B cell (primary cell): ENCODE results near the gene HJURP. TPM values are rescaled to one million over a fixed set of nuclear protein-coding genes. Genes with fewer than 3 reads are reported as not detected.
A peak's percentile ranks its signal among the peaks of the same experiment; 100 is the strongest.

Experiments
- ATAC-seq: fragments of 200-7000 bp; cut with Tn5 transposase; one replicate; pipeline ENCODE4 v1.10.0; 2021; ENCODE audit warnings: low read depth, mild to moderate bottlenecking, moderate number of reproducible peaks, moderate library complexity
- CTCF ChIA-PET: fragments of 350-600 bp; sonication (Branson Sonifier 250); formaldehyde crosslinking; loops from one replicate; lab custom pipeline; 2021; ENCODE audit warnings: antibody characterized with exemption, inconsistent platforms; lab: Charles Lee
- POLR2A ChIA-PET: fragments of 350-600 bp; sonication (Branson Sonifier 250); formaldehyde crosslinking; loops from one replicate; lab custom pipeline; 2021; ENCODE audit warnings: antibody characterized with exemption; lab: Charles Lee
- DNase-seq: peaks from one replicate; pipeline ENCODE4 v3.0.0; 2013
- H2AFZ ChIP-seq: 2 replicates; pipeline ENCODE4 v1.6.1; 2012; ENCODE audit warnings: mild to moderate bottlenecking, low read depth, low read length; ENCODE audit not compliant: insufficient read depth, poor library complexity, severe bottlenecking
- H3K27ac ChIP-seq, 2 donors: 1 replicate in 1 of 2; 2 replicates in 1 of 2; pipeline ENCODE4 v1.5.1; 2012 to 2013; ENCODE audit warnings: low read length in 2 of 2, mild to moderate bottlenecking in 2 of 2, moderate library complexity in 1 of 2
- H3K27me3 ChIP-seq, 4 experiments: fragments of 200-600 bp in 1 of 4; sonication (generic) in 1 of 4; replicated peaks in 1 of 4; 1 replicate in 2 of 4; 2 replicates in 2 of 4; pipeline versions ENCODE4 v1.6.1 to v1.7.0; 2013 to 2016; ENCODE audit warnings: low read length in 3 of 4, mild to moderate bottlenecking in 2 of 4, mixed read lengths in 1 of 4, moderate library complexity in 1 of 4; ENCODE audit not compliant: insufficient read depth in 4 of 4, control insufficient read depth in 3 of 4; ENCODE audit errors: control extremely low read depth in 1 of 4
- H3K36me3 ChIP-seq, 2 experiments: replicated peaks in 1 of 2; 1 replicate in 1 of 2; 2 replicates in 1 of 2; pipeline versions ENCODE4 v1.6.1 to v1.7.1; 2013; ENCODE audit warnings: low read length in 1 of 2; ENCODE audit not compliant: insufficient read depth in 2 of 2, control insufficient read depth in 1 of 2; ENCODE audit errors: control extremely low read depth in 1 of 2, extremely low read depth in 1 of 2
- H3K4me1 ChIP-seq, 2 donors: fragments of 200-600 bp in 1 of 2; sonication (generic) in 1 of 2; 1 replicate in 1 of 2; 2 replicates in 1 of 2; pipeline versions ENCODE4 v1.5.1 to v1.6.1; 2013 to 2017; ENCODE audit warnings: low read length in 2 of 2; ENCODE audit not compliant: control insufficient read depth in 2 of 2, insufficient read depth in 2 of 2
- H3K4me2 ChIP-seq: replicated peaks from 2 replicates; pipeline ENCODE3; 2012; ENCODE audit warnings: mild to moderate bottlenecking, low read depth, low read length; ENCODE audit not compliant: poor library complexity, severe bottlenecking
- H3K4me3 ChIP-seq, 5 experiments: fragments of 200-600 bp in 1 of 5; sonication (generic) in 1 of 5; 1 replicate in 3 of 5; 2 replicates in 2 of 5; pipeline versions ENCODE4 v1.5.1 to v1.7.0; 2011 to 2016; ENCODE audit warnings: low read length in 4 of 5, mild to moderate bottlenecking in 4 of 5, low read depth in 2 of 5, control low read depth in 1 of 5, moderate library complexity in 1 of 5; ENCODE audit not compliant: insufficient read depth in 1 of 5; ENCODE audit errors: control extremely low read depth in 1 of 5, extremely low read depth in 1 of 5
- H3K79me2 ChIP-seq: fragments of 200-600 bp; sonication (generic); one replicate; pipeline ENCODE4 v1.6.0; 2016; ENCODE audit warnings: low read length; ENCODE audit not compliant: control insufficient read depth, insufficient read depth
- H3K9ac ChIP-seq: fragments of 200-600 bp; sonication (generic); 2 replicates; pipeline ENCODE4 v1.6.1; 2017; ENCODE audit warnings: mild to moderate bottlenecking, low read length, moderate library complexity
- H3K9me3 ChIP-seq, 3 donors: one replicate each; pipeline versions ENCODE4 v1.6.1 to v1.7.1; 2013; ENCODE audit warnings: low read length in 2 of 3; ENCODE audit not compliant: control insufficient read depth in 2 of 3, insufficient read depth in 1 of 3; ENCODE audit errors: control extremely low read depth in 1 of 3
- H4K20me1 ChIP-seq: 2 replicates; pipeline ENCODE4 v1.6.0; 2012; ENCODE audit warnings: mild to moderate bottlenecking, low read length; ENCODE audit not compliant: insufficient read depth, control insufficient read depth, poor library complexity, severe bottlenecking
- H3K27ac Mint-ChIP-seq: one replicate; pipeline ENCODE4 v1.8.0; 2021; ENCODE audit warnings: mixed read lengths
- H3K27me3 Mint-ChIP-seq: one replicate; pipeline ENCODE4 v1.8.0; 2021; ENCODE audit warnings: mixed read lengths
- H3K4me1 Mint-ChIP-seq: one replicate; pipeline ENCODE4 v1.8.0; 2021; ENCODE audit warnings: mixed read lengths
- H3K4me3 Mint-ChIP-seq: one replicate; pipeline ENCODE4 v1.8.0; 2021; ENCODE audit warnings: mixed read lengths
- H3K9me3 Mint-ChIP-seq: one replicate; pipeline ENCODE4 v1.8.0; 2022; ENCODE audit warnings: mixed read lengths; ENCODE audit not compliant: insufficient read depth
- EZH2 ChIP-seq: IDR thresholded peaks from 2 replicates; pipeline ENCODE4 v1.6.1; 2012; ENCODE audit warnings: borderline replicate concordance, low read depth, mild to moderate bottlenecking, moderate library complexity, low read length; ENCODE audit not compliant: insufficient read depth, poor library complexity, severe bottlenecking
- WGBS: methylation state at CpG from one replicate; pipeline ENCODE4 v1.1.5; 2013; ENCODE audit warnings: missing lambda C conversion rate; ENCODE audit not compliant: insufficient coverage; 5-methylcytosine and 5-hydroxymethylcytosine counted together
- intact Hi-C: fragments of 100-400 bp; cut with micrococcal nuclease; formaldehyde crosslinking; loops from one replicate; pipeline ENCODE4 v1.10.0; 2022
- polyA plus RNA-seq: library from polyadenylated mRNA; depleted of rRNA; stranded (reverse); fragments of >200 nt; gene quantifications from 2 replicates; pipeline ENCODE4 v1.2.3, GENCODE V29; 2012
- total RNA-seq, 2 donors: library from RNA; stranded (reverse); fragments of 120-200 nt in 1 of 2; gene quantifications; 1 replicate in 1 of 2; 2 replicates in 1 of 2; pipeline versions ENCODE4 v1.2.3 to v1.2.4, GENCODE V29; 2013 to 2022
- TF ChIP-seq, protein P1 (sequence below): fragments of 200-600 bp; IDR thresholded peaks from one replicate; pipeline ENCODE4 v1.8.0; 2022; ENCODE audit warnings: antibody characterized with exemption, mild to moderate bottlenecking

The HJURP gene
- total and polyA plus RNA-seq, 2 donors (not counting 1 experiment from before 2014, with no cell fraction given): 0.42 to 0.73 TPM

- 80% methylated on average over 3 of the region's 8 CpGs for WGBS
- DNase-seq: no peak
- Histone ChIP-seq H3K79me2 (peaks cover 11% of the 10 kb centered on the region), H4K20me1 (no peaks in the 10 kb centered on the region), H3K4me2 (peak overlapping the region; percentile 98), H3K4me3 (peak overlapping the region in 2 of 5 experiments; percentile 71 to 84), H3K4me1 (peaks cover 6 to 19% of the 10 kb centered on the region in 2 donors), H3K27ac (no peak overlapping the region), H3K9me3 (no peaks in the 10 kb centered on the region), H3K9ac (no peak overlapping the region), H3K27me3 (no peaks in the 10 kb centered on the region), H2AFZ (peak overlapping the region; percentile 97), H3K36me3 (no peaks in the 10 kb centered on the region)
- ATAC-seq: no peak
- intact Hi-C loops: no loop called here
- H3K4me1 Mint-ChIP-seq: peaks cover 20% of the 10 kb centered on the region
- peak overlapping the region; percentile 87 for H3K4me3 Mint-ChIP-seq
- no peak overlapping the region for H3K27ac Mint-ChIP-seq
- H3K27me3 Mint-ChIP-seq: peaks cover 7% of the 10 kb centered on the region
- no peaks in the 10 kb centered on the region for H3K9me3 Mint-ChIP-seq
- POLR2A ChIA-PET: no interaction called here
- TF ChIP-seq, protein P1, sequence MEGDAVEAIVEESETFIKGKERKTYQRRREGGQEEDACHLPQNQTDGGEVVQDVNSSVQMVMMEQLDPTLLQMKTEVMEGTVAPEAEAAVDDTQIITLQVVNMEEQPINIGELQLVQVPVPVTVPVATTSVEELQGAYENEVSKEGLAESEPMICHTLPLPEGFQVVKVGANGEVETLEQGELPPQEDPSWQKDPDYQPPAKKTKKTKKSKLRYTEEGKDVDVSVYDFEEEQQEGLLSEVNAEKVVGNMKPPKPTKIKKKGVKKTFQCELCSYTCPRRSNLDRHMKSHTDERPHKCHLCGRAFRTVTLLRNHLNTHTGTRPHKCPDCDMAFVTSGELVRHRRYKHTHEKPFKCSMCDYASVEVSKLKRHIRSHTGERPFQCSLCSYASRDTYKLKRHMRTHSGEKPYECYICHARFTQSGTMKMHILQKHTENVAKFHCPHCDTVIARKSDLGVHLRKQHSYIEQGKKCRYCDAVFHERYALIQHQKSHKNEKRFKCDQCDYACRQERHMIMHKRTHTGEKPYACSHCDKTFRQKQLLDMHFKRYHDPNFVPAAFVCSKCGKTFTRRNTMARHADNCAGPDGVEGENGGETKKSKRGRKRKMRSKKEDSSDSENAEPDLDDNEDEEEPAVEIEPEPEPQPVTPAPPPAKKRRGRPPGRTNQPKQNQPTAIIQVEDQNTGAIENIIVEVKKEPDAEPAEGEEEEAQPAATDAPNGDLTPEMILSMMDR: no peak
- no peak for TF ChIP-seq EZH2
- CTCF ChIA-PET: no interaction called here
These were observed 982 bp downstream of the HJURP start for GRCh38 chr2:233853353-233853752.

DNA sequence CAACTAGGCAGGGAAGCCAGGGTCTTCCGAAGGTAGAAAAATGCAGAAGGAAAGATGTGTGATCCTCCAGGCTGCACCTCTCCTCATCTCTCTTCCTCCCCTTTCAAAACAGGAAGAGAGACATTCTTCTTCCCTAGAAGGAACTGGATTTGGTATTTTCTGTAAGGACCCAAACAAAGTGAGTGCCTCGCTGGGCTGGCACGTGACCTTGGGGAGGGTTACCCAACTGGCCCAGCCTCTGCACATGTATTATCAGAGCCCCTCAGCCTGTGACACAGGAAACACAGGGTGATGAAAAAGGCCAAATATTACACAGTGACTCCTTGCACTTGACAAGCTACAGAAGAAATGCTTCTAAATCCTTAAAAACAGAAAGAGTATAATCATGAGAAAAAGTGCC, 2.3 kb downstream of the HJURP start:
- no peaks in the 10 kb centered on the region for H3K9me3 ChIP-seq
- H2AFZ ChIP-seq: no peak overlapping the region
- H3K4me3 ChIP-seq: no peak overlapping the region
- TF ChIP-seq, protein P1: no peak
- no peak for TF ChIP-seq EZH2
- H3K27ac ChIP-seq: no peak overlapping the region
- peaks cover 11% of the 10 kb centered on the region for H3K79me2 ChIP-seq
- H3K4me1 ChIP-seq: peaks cover 6 to 13% of the 10 kb centered on the region in 2 donors
- H4K20me1 ChIP-seq: no peaks in the 10 kb centered on the region
- ATAC-seq (no peak), DNase-seq (no peak)
- no peak overlapping the region for H3K9ac ChIP-seq
- H3K4me2 ChIP-seq: no peak overlapping the region
- ChIA-PET POLR2A (no interaction called here), CTCF (no interaction called here)
- WGBS: no CpG with 5 or more reads among the region's 3 CpGs
- no peaks in the 10 kb centered on the region for H3K36me3 ChIP-seq
- no peak overlapping the region for H3K4me3 Mint-ChIP-seq
- no peak overlapping the region for H3K27ac Mint-ChIP-seq
- intact Hi-C loops: no loop called here
- H3K27me3 ChIP-seq: no peaks in the 10 kb centered on the region
- peaks cover 16% of the 10 kb centered on the region for H3K4me1 Mint-ChIP-seq
- H3K9me3 Mint-ChIP-seq: no peaks in the 10 kb centered on the region
- peaks cover 7% of the 10 kb centered on the region for H3K27me3 Mint-ChIP-seq
